Glutamatergic neuron (in vitro differentiated cells): Measurements from ENCODE around the gene CNBP. TPM values are rescaled to one million over a fixed set of nuclear protein-coding genes. Genes with fewer than 3 reads are reported as not detected.
A peak's percentile ranks its signal among the peaks of the same experiment; 100 is the strongest.

ENCODE experiments used
- DNase-seq: peaks from one replicate; pipeline ENCODE4 v3.0.0; 2022
- H3K27ac Mint-ChIP-seq: one replicate; pipeline ENCODE4 v1.8.0; 2020; ENCODE audit warnings: mild to moderate bottlenecking, mixed read lengths, inconsistent platforms; ENCODE audit not compliant: unreplicated experiment
- H3K27me3 Mint-ChIP-seq: one replicate; pipeline ENCODE4 v1.8.0; 2020; ENCODE audit warnings: mild to moderate bottlenecking, moderate library complexity, mixed read lengths, inconsistent platforms; ENCODE audit not compliant: unreplicated experiment
- H3K36me3 Mint-ChIP-seq: one replicate; pipeline ENCODE4 v1.8.0; 2020; ENCODE audit warnings: mild to moderate bottlenecking, mixed read lengths, inconsistent platforms; ENCODE audit not compliant: unreplicated experiment
- H3K4me1 Mint-ChIP-seq: one replicate; pipeline ENCODE4 v1.8.0; 2020; ENCODE audit warnings: mild to moderate bottlenecking, low read depth, mixed read lengths, inconsistent platforms; ENCODE audit not compliant: unreplicated experiment
- H3K4me3 Mint-ChIP-seq: one replicate; pipeline ENCODE4 v1.8.0; 2020; ENCODE audit warnings: mild to moderate bottlenecking, mixed read lengths, inconsistent platforms; ENCODE audit not compliant: unreplicated experiment
- H3K9me3 Mint-ChIP-seq: one replicate; pipeline ENCODE4 v1.8.0; 2020; ENCODE audit warnings: mild to moderate bottlenecking, moderate library complexity, mixed read lengths, inconsistent platforms; ENCODE audit not compliant: unreplicated experiment
- CTCF ChIP-seq: fragments of 200-600 bp; sonication (generic); IDR thresholded peaks from one replicate; pipeline ENCODE4 v1.5.0; 2021; ENCODE audit not compliant: partially characterized antibody, unreplicated experiment
- total RNA-seq: library from RNA; stranded (reverse); fragmentation: NEBNext Ultra II Directional; extraction: Animal tissue kit (Norgen Biotek cat#: 25700); gene quantifications from one replicate; pipeline ENCODE4 v1.2.1, GENCODE V29; 2021; ENCODE audit not compliant: unreplicated experiment

CNBP gene
- total RNA-seq, 1 donor from 2014 or later, result 177 TPM

GRCh38 chr3:129119365-129120100 is 64.2 kb downstream of the CNBP start:
- Mint-ChIP-seq H3K4me3 (peak overlapping the region; percentile 69), H3K27me3 (peaks cover 3% of the 10 kb centered on the region), H3K9me3 (peaks cover 3% of the 10 kb centered on the region), H3K36me3 (no peaks in the 10 kb centered on the region), H3K4me1 (peaks cover 1% of the 10 kb centered on the region), H3K27ac (no peak overlapping the region)
- no peak for TF ChIP-seq CTCF
- no peak for DNase-seq

DNA sequence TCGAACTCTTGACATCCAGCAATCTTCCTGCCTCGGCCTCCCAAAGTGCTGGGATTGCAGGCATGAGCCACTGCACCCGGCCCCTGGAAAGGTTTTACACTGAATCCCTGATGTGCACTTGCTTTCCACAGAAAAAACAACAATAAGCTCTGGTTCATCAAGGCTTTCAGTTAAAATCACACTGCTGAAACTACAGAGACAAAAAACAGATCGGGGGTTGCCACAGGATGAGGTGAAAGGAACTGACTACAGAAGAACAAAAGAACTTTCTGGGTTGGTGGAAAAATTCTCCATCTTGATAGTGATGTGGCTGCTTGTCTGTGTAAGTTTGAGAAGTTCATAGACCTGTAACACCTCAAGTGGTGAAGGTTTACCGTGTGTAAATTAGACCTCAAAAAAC is 65.0 kb downstream of the CNBP start:
- H3K4me3 Mint-ChIP-seq, result no peak overlapping the region
- peaks cover 1% of the 10 kb centered on the region for H3K4me1 Mint-ChIP-seq
- peaks cover 3% of the 10 kb centered on the region for H3K27me3 Mint-ChIP-seq
- no peaks in the 10 kb centered on the region for H3K36me3 Mint-ChIP-seq
- no peak for DNase-seq
- TF ChIP-seq CTCF, result no peak
- peaks cover 3% of the 10 kb centered on the region for H3K9me3 Mint-ChIP-seq
- H3K27ac Mint-ChIP-seq, result peak overlapping the region; percentile 28

Other genes starting within 250 kb of the CNBP start
- gene CFAP92, start 189.8 kb downstream of the CNBP start, total RNA-seq, result 0.15 TPM
- not detected for gene EFCC1, start 182.6 kb downstream of the CNBP start, total RNA-seq
- gene GP9, start 123.1 kb downstream of the CNBP start, total RNA-seq, result not detected
- 2.3 TPM for gene RAB43, start 62.1 kb downstream of the CNBP start, total RNA-seq
- 18.2 TPM for gene ISY1, start 22.8 kb downstream of the CNBP start, total RNA-seq
- 152 TPM for gene COPG1, start 65.7 kb upstream of the CNBP start, total RNA-seq
- 37.7 TPM for gene HMCES, start 95.0 kb upstream of the CNBP start, total RNA-seq
- gene EFCAB12, start 244.7 kb upstream of the CNBP start, total RNA-seq, result 0.61 TPM